ENCODE measurements around the gene CELA2B. TPM values are rescaled to one million over a fixed set of nuclear protein-coding genes. Genes with fewer than 3 reads are reported as not detected.

The CELA2B gene
- total and polyA plus RNA-seq, 10 of the 15 experiments (the other 5 are each of a cell fraction or from before 2014, with no cell fraction given), result not detected

GRCh38 chr1:15524283-15525049 lies 48.6 kb downstream of the CELA2B start (continued):
- no peak for TF ChIP-seq RELB (IDR thresholded peaks at IDR 0.05; ENCODE audit: low read depth)
- TF ChIP-seq PML (IDR thresholded peaks at IDR 0.05; ENCODE audit: low read length), result no peak
- TF ChIP-seq ELK1 (IDR thresholded peaks at IDR 0.05; ENCODE audit: low read depth, low read length), result no peak
- TF ChIP-seq RCOR1 (conservative IDR thresholded peaks at IDR 0.05; ENCODE audit: low read depth, low read length), result no peak
- TF ChIP-seq SREBF1 (IDR thresholded peaks at IDR 0.05; ENCODE audit: low read length), result no peak
- peak; percentile 64; the same call in 1 of the 2 replicates for TF ChIP-seq CHD2 (IDR thresholded peaks at IDR 0.05; ENCODE audit: borderline replicate concordance, low read depth, low read length)
- TF ChIP-seq POLR2A (IDR thresholded peaks at IDR 0.05; ENCODE audit: low read depth, low read length), result peak; percentile 36; the same call in 1 of the 2 replicates
- no peak for TF ChIP-seq BRCA1 (IDR thresholded peaks at IDR 0.05; ENCODE audit: low read depth, low read length)
- TF ChIP-seq CREB1 (IDR thresholded peaks at IDR 0.05; ENCODE audit: low read depth), result peak; percentile 97
- TF ChIP-seq EGR1 (IDR thresholded peaks at IDR 0.05; ENCODE audit: borderline replicate concordance in 1 of 2, low read depth in 2 of 2, low read length in 2 of 2), result peak in 1 of 2 experiments; percentile 91; a peak in 2 of 3 replicates
- no peak for TF ChIP-seq SMARCA5 (IDR thresholded peaks at IDR 0.05)
- no peak for TF ChIP-seq ZNF384 (IDR thresholded peaks at IDR 0.05; ENCODE audit: borderline replicate concordance, low read depth, low read length)
- no peak for TF ChIP-seq ASH2L (IDR thresholded peaks at IDR 0.05; ENCODE audit: borderline replicate concordance, low read depth)
- no peak for TF ChIP-seq HCFC1 (IDR thresholded peaks at IDR 0.05; ENCODE audit: low read length)
- TF ChIP-seq IKZF2 (IDR thresholded peaks at IDR 0.05), result no peak
- TF ChIP-seq E2F4 (IDR thresholded peaks at IDR 0.05; ENCODE audit: low read depth, low read length), result no peak
- TF ChIP-seq JUNB (IDR thresholded peaks at IDR 0.05), result no peak
- TF ChIP-seq NR2C1 (IDR thresholded peaks at IDR 0.05), result peak; percentile 75
- TF ChIP-seq KAT2A (conservative IDR thresholded peaks at IDR 0.05; ENCODE audit: control insufficient read depth, low read depth, low read length), result no peak
- TF ChIP-seq BCL11A (IDR thresholded peaks at IDR 0.05; ENCODE audit: low read depth, low read length), result no peak
- no peak for TF ChIP-seq ZBTB4 (CRISPR knock-in tag; IDR thresholded peaks at IDR 0.05)
- no peak for TF ChIP-seq USF2 (IDR thresholded peaks at IDR 0.05; ENCODE audit: borderline replicate concordance, low read depth, low read length)
- no peak for TF ChIP-seq NFIC (IDR thresholded peaks at IDR 0.05; ENCODE audit: low read depth, low read length)
- no peak for TF ChIP-seq WRNIP1 (IDR thresholded peaks at IDR 0.05; ENCODE audit: borderline replicate concordance, low read depth, low read length)

All from GM12878 (cell line).